H1 (cell line): ENCODE data around the gene PPP1R3E. TPM values are rescaled to one million over a fixed set of nuclear protein-coding genes. Genes with fewer than 3 reads are reported as not detected.

Experiments
- CEBPB ChIP-seq: IDR thresholded peaks from 2 replicates; pipeline ENCODE4 v1.6.1; 2012; ENCODE audit warnings: low read depth, low read length
- CHD7 ChIP-seq: fragments of 300-600 bp; sonication (generic); IDR thresholded peaks from 2 replicates; pipeline ENCODE4 v1.7.1; 2012; ENCODE audit warnings: low read length, moderate library complexity, mild to moderate bottlenecking, inconsistent platforms; ENCODE audit not compliant: insufficient replicate concordance
- SIX5 ChIP-seq: IDR thresholded peaks from 2 replicates; pipeline ENCODE4 v1.6.1; 2011; ENCODE audit warnings: mild to moderate bottlenecking, low read depth, low read length
- polyA plus RNA-seq, 7 experiments: library from polyadenylated mRNA; depleted of rRNA in 3 of 7; stranded (reverse) in 5 of 7; unstranded in 2 of 7; fragments of >200 nt in 5 of 7; fragments of 200-250 nt in 2 of 7; gene quantifications; 1 replicate in 5 of 7; 2 replicates in 1 of 7; 4 replicates in 1 of 7; pipeline versions ENCODE4 v1.2.1 to v1.2.3, GENCODE V29; 2011 to 2013; ENCODE audit warnings: missing spikeins in 2 of 7, mixed read lengths in 2 of 7
- total RNA-seq: library from RNA; stranded (reverse); fragmentation: NEBNext Ultra II Directional; extraction: Animal tissue kit (Norgen Biotek cat#: 25700); gene quantifications from 2 replicates; pipeline ENCODE4 v1.2.1, GENCODE V29; 2021

PPP1R3E gene
- total and polyA plus RNA-seq, 2 of the 8 experiments (the other 6 are each of a cell fraction or from before 2014, with no cell fraction given), result 4.4 to 4.7 TPM

- no peak for TF ChIP-seq CHD7
- TF ChIP-seq SIX5, result no peak
- no peak for TF ChIP-seq CEBPB
These were observed 21.3 kb upstream of the PPP1R3E start (continued) for GRCh38 chr14:23323838-23324454.
